Activated CD4-positive, alpha-beta T cell treated with anti-CD3 and anti-CD28 coated beads, Interleukin-2, Interleukin-6, amounts not matched to agents 100 ng/mL and 50 ng/mL, durations not matched to agents 16 hours and 8 hours (primary cell): Measurements from ENCODE around the gene PKDREJ.
A peak's percentile ranks its signal among the peaks of the same experiment; 100 is the strongest.
"Not testable (repeated sequence)": the region's sequence is repeated elsewhere in the genome, so short reads cannot be mapped to it uniquely, and the experiment has no call there.

Experiments used
- DNase-seq: peaks from one replicate; pipeline ENCODE4 v3.0.0-alpha.2; 2020

Gene PKDREJ

GRCh38 chr22:46287873-46288751 lies 25.0 kb upstream of the PKDREJ start:
- peak; percentile 71 for DNase-seq

GRCh38 chr22:46286941-46287872 lies 24.1 kb upstream of the PKDREJ start:
- no peak for DNase-seq

GRCh38 chr22:46286006-46286405 lies 22.9 kb upstream of the PKDREJ start:
- no peak for DNase-seq

GRCh38 chr22:46281866-46282678 lies 18.9 kb upstream of the PKDREJ start:
- no peak for DNase-seq

- no peak for DNase-seq
Observed at GRCh38 chr22:46280999-46281623, 18.0 kb upstream of the PKDREJ start.

GRCh38 chr22:46280063-46280817 lies 17.1 kb upstream of the PKDREJ start:
- no peak for DNase-seq

GRCh38 chr22:46278656-46279645 lies 15.8 kb upstream of the PKDREJ start:
- DNase-seq, result no peak

- no peak for DNase-seq
Observed at GRCh38 chr22:46276563-46276962, 13.4 kb upstream of the PKDREJ start.

- no peak for DNase-seq
Observed at GRCh38 chr22:46275455-46276122, 12.4 kb upstream of the PKDREJ start.

GRCh38 chr22:46274381-46274780 lies 11.2 kb upstream of the PKDREJ start:
- DNase-seq, result no peak

- no peak for DNase-seq
Observed at GRCh38 chr22:46273432-46274148, 10.4 kb upstream of the PKDREJ start.

- DNase-seq, result no peak
Observed at GRCh38 chr22:46272762-46273431, 9.8 kb upstream of the PKDREJ start.

- DNase-seq, result no peak
Observed at GRCh38 chr22:46272196-46272595, 9.1 kb upstream of the PKDREJ start.

GRCh38 chr22:46269564-46269963 lies 6.4 kb upstream of the PKDREJ start:
- DNase-seq, result no peak

- DNase-seq, result peak; percentile 60
Observed at GRCh38 chr22:46267431-46268279, 4.5 kb upstream of the PKDREJ start, which contains the start of gene TTC38. TSS of gene TTC38 (plus strand) at chr22:46268008. CDS start at chr22:46268040, 32 bp downstream.

GRCh38 chr22:46265627-46266026 lies 2.5 kb upstream of the PKDREJ start:
- not testable (repeated sequence) for DNase-seq

GRCh38 chr22:46264520-46264919 lies 1.4 kb upstream of the PKDREJ start:
- not testable (repeated sequence) for DNase-seq
